A673 (cell line): ENCODE measurements around the gene CPEB2. TPM values are rescaled to one million over a fixed set of nuclear protein-coding genes. Genes with fewer than 3 reads are reported as not detected.

Source experiments
- BruUV-seq: library from RNA; stranded (reverse); fragments of 400-500 nt; replicated peaks from 2 replicates; lab custom pipeline; 2021; lab: Mats Ljungman, UMichigan
- CTCF ChIA-PET: fragments of 300-600 bp; sonication (Branson Sonifier 250); formaldehyde crosslinking; loops from one replicate; lab custom pipeline; 2022; ENCODE audit warnings: antibody characterized with exemption; lab: Charles Lee
- POLR2A ChIA-PET: fragments of 300-600 bp; sonication (Branson Sonifier 250); formaldehyde crosslinking; loops from one replicate; lab custom pipeline; 2022; ENCODE audit warnings: antibody characterized with exemption; ENCODE audit not compliant: low non-redundant PET; lab: Charles Lee
- DNase-seq: peaks from one replicate; pipeline ENCODE4 v3.0.0-alpha.2; 2015; ENCODE audit warnings: low spot score
- H3K27ac ChIP-seq: fragments of 200-600 bp; sonication (generic); 2 replicates; pipeline ENCODE4 v1.5.1; 2016; ENCODE audit warnings: mixed run types, low read depth, mild to moderate bottlenecking, mixed read lengths, antibody characterized with exemption, low read length; ENCODE audit not compliant: poor library complexity, severe bottlenecking
- H3K27me3 ChIP-seq: fragments of 200-600 bp; sonication (generic); replicated peaks from 2 replicates; pipeline ENCODE4 v1.6.1; 2017; ENCODE audit warnings: mixed run types, low read depth, mild to moderate bottlenecking, mixed read lengths, antibody characterized with exemption, low read length; ENCODE audit not compliant: insufficient read depth, poor library complexity
- H3K36me3 ChIP-seq: fragments of 200-600 bp; sonication (generic); 2 replicates; pipeline ENCODE4 v1.6.1; 2016; ENCODE audit warnings: mixed run types, mild to moderate bottlenecking, mixed read lengths, antibody characterized with exemption, low read length; ENCODE audit not compliant: insufficient read depth, poor library complexity, severe bottlenecking
- H3K4me1 ChIP-seq: fragments of 200-600 bp; sonication (generic); 2 replicates; pipeline ENCODE4 v1.6.1; 2017; ENCODE audit warnings: mixed run types, mild to moderate bottlenecking, mixed read lengths, antibody characterized with exemption, low read length; ENCODE audit not compliant: insufficient read depth, poor library complexity, severe bottlenecking
- H3K4me3 ChIP-seq: fragments of 200-600 bp; sonication (generic); 2 replicates; pipeline ENCODE4 v1.5.1; 2016; ENCODE audit warnings: low read depth, mixed run types, mild to moderate bottlenecking, mixed read lengths, low read length; ENCODE audit not compliant: poor library complexity, severe bottlenecking
- H3K9me3 ChIP-seq: fragments of 200-600 bp; sonication (generic); 2 replicates; pipeline ENCODE4 v1.6.1; 2016; ENCODE audit warnings: mixed run types, low read depth, mild to moderate bottlenecking, mixed read lengths, antibody characterized with exemption, low read length; ENCODE audit not compliant: poor library complexity, severe bottlenecking
- CTCF ChIP-seq: fragments of 300-800, 200-600 bp; sonication (generic); conservative IDR thresholded peaks from 2 replicates; pipeline ENCODE4 v1.5.1; 2017; ENCODE audit warnings: low read depth, mild to moderate bottlenecking, antibody characterized with exemption, low read length, moderate library complexity, mixed read lengths
- EZH2 ChIP-seq: fragments of 200-600 bp; sonication (generic); IDR thresholded peaks from 2 replicates; pipeline ENCODE4 v1.6.1; 2017; ENCODE audit warnings: borderline replicate concordance, low read depth, mild to moderate bottlenecking, mixed read lengths, antibody characterized with exemption, low read length; ENCODE audit not compliant: poor library complexity, severe bottlenecking
- intact Hi-C: fragments of 100-400 bp; cut with micrococcal nuclease; formaldehyde crosslinking; loops from one replicate; pipeline ENCODE4 v1.10.0; 2022; ENCODE audit not compliant: unreplicated experiment
- total RNA-seq: library from RNA; stranded (reverse); gene quantifications from 2 replicates; pipeline ENCODE4 v1.2.3, GENCODE V29; 2021

Gene CPEB2
- total RNA-seq, 1 experiment from 2014 or later = 75.5 TPM

GRCh38 chr4:14984448-14984847 is 17.8 kb upstream of the CPEB2 start:
- no peak overlapping the region for H3K27ac ChIP-seq
- H3K27me3 ChIP-seq = no peaks in the 10 kb centered on the region
- intact Hi-C loops = no loop called here
- DNase-seq = no peak
- no TSS peak for BruUV-seq
- H3K9me3 ChIP-seq = no peaks in the 10 kb centered on the region
- no peak overlapping the region for H3K4me3 ChIP-seq
- ChIA-PET CTCF (no interaction called here), POLR2A (no interaction called here)
- no peaks in the 10 kb centered on the region for H3K36me3 ChIP-seq
- no peaks in the 10 kb centered on the region for H3K4me1 ChIP-seq
- TF ChIP-seq CTCF = no peak
- no peak for TF ChIP-seq EZH2

- intact Hi-C loops = no loop called here
- no TSS peak for BruUV-seq
- ChIA-PET POLR2A (interaction anchor here (0.7 kb wide), 1 partner anchor 276 kb away, joined by 21 read pairs; no protein-coding TSS in a partner anchor), CTCF (no interaction called here)
- Histone ChIP-seq H3K27ac (no peak overlapping the region), H3K4me3 (no peak overlapping the region), H3K4me1 (no peaks in the 10 kb centered on the region), H3K9me3 (no peaks in the 10 kb centered on the region), H3K27me3 (no peaks in the 10 kb centered on the region), H3K36me3 (no peaks in the 10 kb centered on the region)
- no peak for DNase-seq
- TF ChIP-seq EZH2 (no peak), CTCF (no peak)
Observed at GRCh38 chr4:14985161-14985560, 17.1 kb upstream of the CPEB2 start.

- no TSS peak for BruUV-seq
- intact Hi-C loops = no loop called here
- no peaks in the 10 kb centered on the region for H3K9me3 ChIP-seq
- TF ChIP-seq EZH2 (no peak), CTCF (no peak)
- H3K27ac ChIP-seq = no peak overlapping the region
- no peaks in the 10 kb centered on the region for H3K27me3 ChIP-seq
- H3K4me3 ChIP-seq = no peak overlapping the region
- ChIA-PET POLR2A (interaction anchor here (0.7 kb wide), 1 partner anchor 277 kb away, joined by 21 read pairs; no protein-coding TSS in a partner anchor), CTCF (no interaction called here)
- DNase-seq = no peak
- no peaks in the 10 kb centered on the region for H3K4me1 ChIP-seq
- no peaks in the 10 kb centered on the region for H3K36me3 ChIP-seq
Observed at GRCh38 chr4:14985843-14986242, 16.4 kb upstream of the CPEB2 start.
